GM19238 (cell line): ENCODE results near the gene CDC23.
"Not testable (repeated sequence)": the region's sequence is repeated elsewhere in the genome, so short reads cannot be mapped to it uniquely, and the experiment has no call there.

Experiments used
- DNase-seq: peaks from one replicate; pipeline ENCODE4 v3.0.0; 2011; ENCODE audit warnings: low spot score; ENCODE audit not compliant: insufficient read length

CDC23 gene

DNA sequence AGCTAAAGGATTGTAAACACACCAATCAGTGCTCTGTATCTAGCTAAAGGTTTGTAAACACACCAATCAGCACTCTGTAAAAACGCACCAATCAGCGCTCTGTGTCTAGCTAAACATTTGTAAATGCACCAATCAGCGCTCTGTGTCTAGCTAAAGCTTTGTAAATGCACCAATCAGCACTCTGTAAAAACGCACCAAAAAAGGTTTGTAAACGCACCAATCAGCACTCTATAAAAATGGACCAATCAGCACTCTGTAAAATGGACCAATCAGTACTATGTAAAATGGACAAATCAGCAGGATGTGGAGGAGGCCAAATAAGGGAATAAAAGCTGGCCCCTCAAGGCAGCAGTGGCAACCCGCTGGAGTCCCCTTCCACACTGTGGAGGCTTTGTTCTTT lies 69.5 kb downstream of the CDC23 start:
- not testable (repeated sequence) for DNase-seq

DNA sequence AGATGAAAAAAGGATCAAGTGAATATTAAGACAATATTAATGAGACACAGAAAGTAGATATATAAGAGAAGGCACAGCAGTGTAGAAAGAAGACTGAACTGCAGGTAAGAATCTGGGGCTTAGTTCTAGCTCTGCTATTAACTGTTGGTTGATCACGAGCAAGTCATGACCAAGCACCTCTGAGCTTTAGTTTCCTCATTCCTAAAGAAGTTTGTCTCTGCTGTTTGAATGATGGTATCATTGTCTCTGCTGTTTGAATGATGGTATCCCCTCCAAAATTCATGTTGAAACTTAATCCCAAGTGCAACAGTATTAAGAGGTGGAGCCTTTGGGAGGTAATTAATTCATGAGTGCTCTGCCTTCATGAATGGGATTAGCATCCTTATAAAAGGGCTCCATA lies 71.4 kb downstream of the CDC23 start:
- no peak for DNase-seq

DNA sequence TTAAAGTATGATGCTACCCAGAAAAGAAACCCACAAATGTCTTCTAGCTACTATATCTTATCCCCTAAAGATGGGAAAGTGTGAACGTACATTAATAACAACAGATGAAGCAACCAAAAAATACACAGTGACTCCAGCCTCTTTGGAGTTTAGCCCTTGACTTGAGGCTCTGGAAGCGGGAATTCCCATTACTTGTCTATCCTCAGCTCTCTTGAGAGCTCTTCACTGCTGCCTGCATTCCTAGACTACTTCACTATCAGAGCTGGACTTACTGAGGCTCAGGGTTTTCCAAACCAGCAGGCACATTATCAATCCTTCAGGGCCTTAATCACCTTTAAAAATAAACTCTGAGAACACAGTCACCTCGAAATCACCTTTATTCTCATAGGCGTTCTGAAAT lies 72.9 kb downstream of the CDC23 start:
- no peak for DNase-seq

DNA sequence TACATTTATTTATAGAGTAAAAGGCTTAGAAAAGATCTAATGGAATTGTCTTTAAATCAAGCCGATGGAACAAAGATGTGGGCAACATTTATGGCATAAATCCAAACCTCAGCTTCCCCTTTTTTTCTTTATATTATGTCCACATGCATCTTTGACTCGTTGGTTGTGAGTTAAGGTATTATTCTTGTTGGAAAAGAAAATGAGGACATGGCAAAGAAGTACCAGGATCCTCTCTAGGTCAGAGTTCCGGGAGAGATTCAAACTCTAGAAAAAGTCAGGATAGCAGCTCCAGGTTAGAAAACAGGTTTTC lies 73.4 kb downstream of the CDC23 start:
- no peak for DNase-seq

DNA sequence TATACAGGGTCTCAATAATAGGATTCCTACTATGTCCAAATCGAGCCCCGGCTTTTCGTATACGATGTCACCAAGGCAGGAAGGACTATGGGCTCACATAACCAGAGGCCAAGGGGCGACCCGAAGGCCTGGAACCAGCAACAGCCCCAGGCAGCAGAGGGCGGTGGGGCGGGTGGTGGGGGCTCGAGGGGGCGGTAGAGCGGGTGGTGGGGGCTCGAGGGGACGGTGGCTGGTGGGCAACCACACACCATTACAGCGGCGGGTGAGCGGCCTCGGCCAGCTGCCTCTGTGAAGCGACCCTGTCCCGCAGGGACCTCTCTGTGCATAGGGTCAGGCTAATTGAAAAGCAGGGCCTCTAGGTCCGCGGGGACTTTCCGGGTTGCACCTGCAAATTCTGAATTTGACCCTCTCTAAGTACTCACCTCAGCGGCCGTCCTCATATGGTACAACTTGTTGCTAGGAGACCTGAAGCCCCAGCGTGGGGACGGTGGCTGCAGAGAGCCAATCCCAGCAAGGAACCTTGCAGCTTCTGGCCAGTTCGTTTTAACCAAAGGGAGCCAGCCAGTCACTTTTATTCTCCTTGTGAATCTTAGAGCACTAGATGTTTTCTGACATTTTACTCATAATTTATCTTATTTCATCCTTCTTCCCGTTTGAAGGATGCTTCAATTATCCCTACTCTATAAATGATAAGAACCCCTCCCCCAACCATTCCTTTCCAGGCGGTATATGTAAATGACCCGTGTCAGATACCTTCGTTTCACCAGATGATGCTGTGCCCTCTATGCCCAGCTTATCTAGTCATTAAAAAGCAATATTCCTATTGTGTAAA lies 74.0 kb downstream of the CDC23 start, which contains the start of gene NME5:
Gene NME5, minus strand, starts transcription at position 480 of the 832 bp plus-strand sequence. CDS start 648 bp downstream, outside the sequence.
- peak; percentile 25 for DNase-seq
